ENCODE measurements around the gene KCNG2. TPM values are rescaled to one million over a fixed set of nuclear protein-coding genes. Genes with fewer than 3 reads are reported as not detected.

KCNG2 gene
- total and polyA plus RNA-seq, 4 donors = 1.3 to 2.2 (median 1.4) TPM

- H3K4me3 ChIP-seq (ENCODE audit: low read depth, low read length) = no peak overlapping the region
- DNase-seq (ENCODE audit: low read depth in 4 of 6, low spot score in 6 of 6) = peak in 3 of 6 donors; percentile 29 to 93 (median 81)
- H3K27me3 ChIP-seq (ENCODE audit: control insufficient read depth, insufficient read depth, low read length) = no peaks in the 10 kb centered on the region
- 22% methylated on average over 24 of the region's 25 CpGs for WGBS (ENCODE audit: insufficient coverage)
- H3K36me3 ChIP-seq (ENCODE audit: control insufficient read depth, insufficient read depth, low read length) = peaks cover 52% of the 10 kb centered on the region
- peaks cover 29% of the 10 kb centered on the region for H3K4me1 ChIP-seq (ENCODE audit: control insufficient read depth, insufficient read depth, low read length)
- H3K27ac ChIP-seq (ENCODE audit: low read depth, low read length) = peak overlapping the region; percentile 40
- peaks cover 2% of the 10 kb centered on the region for H3K9me3 ChIP-seq (ENCODE audit: control insufficient read depth, insufficient read depth, low read length)
Measured at GRCh38 chr18:79924814-79925731, 127.3 kb downstream of the KCNG2 start.

- H3K27me3 ChIP-seq (ENCODE audit: control insufficient read depth, insufficient read depth, low read length) = no peaks in the 10 kb centered on the region
- H3K4me3 ChIP-seq (ENCODE audit: low read depth, low read length) = no peak overlapping the region
- WGBS (ENCODE audit: insufficient coverage) = 85% methylated on average over 10 of the region's 11 CpGs
- DNase-seq (ENCODE audit: low read depth in 4 of 6, low spot score in 6 of 6) = no peak
- H3K9me3 ChIP-seq (ENCODE audit: control insufficient read depth, insufficient read depth, low read length) = peaks cover 4% of the 10 kb centered on the region
- no peak overlapping the region for H3K27ac ChIP-seq (ENCODE audit: low read depth, low read length)
- peaks cover 52% of the 10 kb centered on the region for H3K36me3 ChIP-seq (ENCODE audit: control insufficient read depth, insufficient read depth, low read length)
- H3K4me1 ChIP-seq (ENCODE audit: control insufficient read depth, insufficient read depth, low read length) = peaks cover 29% of the 10 kb centered on the region
Measured at GRCh38 chr18:79926306-79926705, 128.6 kb downstream of the KCNG2 start.

- peak in 1 of 6 donors; percentile 47 for DNase-seq (ENCODE audit: low read depth in 4 of 6, low spot score in 6 of 6)
- Histone ChIP-seq H3K27ac (ENCODE audit: low read depth, low read length) (no peak overlapping the region), H3K4me3 (ENCODE audit: low read depth, low read length) (no peak overlapping the region), H3K36me3 (ENCODE audit: control insufficient read depth, insufficient read depth, low read length) (peaks cover 49% of the 10 kb centered on the region), H3K9me3 (ENCODE audit: control insufficient read depth, insufficient read depth, low read length) (peaks cover 6% of the 10 kb centered on the region), H3K4me1 (ENCODE audit: control insufficient read depth, insufficient read depth, low read length) (peaks cover 29% of the 10 kb centered on the region), H3K27me3 (ENCODE audit: control insufficient read depth, insufficient read depth, low read length) (no peaks in the 10 kb centered on the region)
- WGBS (ENCODE audit: insufficient coverage) = 77% methylated on average over 20 of the region's 21 CpGs
Measured at GRCh38 chr18:79926715-79927606, 129.2 kb downstream of the KCNG2 start.

- Histone ChIP-seq H3K36me3 (ENCODE audit: control insufficient read depth, insufficient read depth, low read length) (peaks cover 39% of the 10 kb centered on the region), H3K4me3 (ENCODE audit: low read depth, low read length) (no peak overlapping the region), H3K4me1 (ENCODE audit: control insufficient read depth, insufficient read depth, low read length) (peaks cover 29% of the 10 kb centered on the region), H3K27me3 (ENCODE audit: control insufficient read depth, insufficient read depth, low read length) (no peaks in the 10 kb centered on the region), H3K9me3 (ENCODE audit: control insufficient read depth, insufficient read depth, low read length) (peaks cover 6% of the 10 kb centered on the region), H3K27ac (ENCODE audit: low read depth, low read length) (no peak overlapping the region)
- no peak for DNase-seq (ENCODE audit: low read depth in 4 of 6, low spot score in 6 of 6)
- WGBS (ENCODE audit: insufficient coverage) = 78% methylated on average over 21 of the region's 25 CpGs
Measured at GRCh38 chr18:79927607-79928562, 130.1 kb downstream of the KCNG2 start.

- no peak overlapping the region for H3K27ac ChIP-seq (ENCODE audit: low read depth, low read length)
Measured at GRCh38 chr18:79928563-79928960, 130.8 kb downstream of the KCNG2 start.

GRCh38 chr18:79930020-79930642, 132.4 kb downstream of the KCNG2 start:
- DNase-seq (ENCODE audit: low read depth in 4 of 6, low spot score in 6 of 6) = no peak
- Histone ChIP-seq H3K4me3 (ENCODE audit: low read depth, low read length) (no peak overlapping the region), H3K27ac (ENCODE audit: low read depth, low read length) (no peak overlapping the region), H3K27me3 (ENCODE audit: control insufficient read depth, insufficient read depth, low read length) (no peaks in the 10 kb centered on the region), H3K9me3 (ENCODE audit: control insufficient read depth, insufficient read depth, low read length) (peaks cover 6% of the 10 kb centered on the region), H3K4me1 (ENCODE audit: control insufficient read depth, insufficient read depth, low read length) (peaks cover 23% of the 10 kb centered on the region), H3K36me3 (ENCODE audit: control insufficient read depth, insufficient read depth, low read length) (peaks cover 30% of the 10 kb centered on the region)
- no CpG with 5 or more reads among the region's 2 CpGs for WGBS (ENCODE audit: insufficient coverage)

More at GRCh38 chr18:79928563-79928960, 130.8 kb downstream of the KCNG2 start:
- Histone ChIP-seq H3K27me3 (ENCODE audit: control insufficient read depth, insufficient read depth, low read length) (no peaks in the 10 kb centered on the region), H3K9me3 (ENCODE audit: control insufficient read depth, insufficient read depth, low read length) (peaks cover 6% of the 10 kb centered on the region), H3K36me3 (ENCODE audit: control insufficient read depth, insufficient read depth, low read length) (peaks cover 35% of the 10 kb centered on the region), H3K4me1 (ENCODE audit: control insufficient read depth, insufficient read depth, low read length) (peaks cover 29% of the 10 kb centered on the region), H3K4me3 (ENCODE audit: low read depth, low read length) (no peak overlapping the region)
- WGBS (ENCODE audit: insufficient coverage) = 95% methylated on average over 9 of the region's 9 CpGs
- no peak for DNase-seq (ENCODE audit: low read depth in 4 of 6, low spot score in 6 of 6)

GRCh38 chr18:79931475-79931874, 133.7 kb downstream of the KCNG2 start:
- no CpG with 5 or more reads among the region's 2 CpGs for WGBS (ENCODE audit: insufficient coverage)
- Histone ChIP-seq H3K4me3 (ENCODE audit: low read depth, low read length) (no peak overlapping the region), H3K27me3 (ENCODE audit: control insufficient read depth, insufficient read depth, low read length) (no peaks in the 10 kb centered on the region), H3K9me3 (ENCODE audit: control insufficient read depth, insufficient read depth, low read length) (peaks cover 6% of the 10 kb centered on the region), H3K4me1 (ENCODE audit: control insufficient read depth, insufficient read depth, low read length) (peaks cover 16% of the 10 kb centered on the region), H3K27ac (ENCODE audit: low read depth, low read length) (no peak overlapping the region), H3K36me3 (ENCODE audit: control insufficient read depth, insufficient read depth, low read length) (peaks cover 36% of the 10 kb centered on the region)
- no peak for DNase-seq (ENCODE audit: low read depth in 4 of 6, low spot score in 6 of 6)

GRCh38 chr18:79932907-79933306, 135.2 kb downstream of the KCNG2 start:
- H3K36me3 ChIP-seq (ENCODE audit: control insufficient read depth, insufficient read depth, low read length) = peaks cover 37% of the 10 kb centered on the region
- H3K27me3 ChIP-seq (ENCODE audit: control insufficient read depth, insufficient read depth, low read length) = no peaks in the 10 kb centered on the region
- no peak overlapping the region for H3K27ac ChIP-seq (ENCODE audit: low read depth, low read length)
- DNase-seq (ENCODE audit: low read depth in 4 of 6, low spot score in 6 of 6) = peak in 1 of 6 donors; percentile 9
- 100% methylated on average over 1 of the region's 3 CpGs for WGBS (ENCODE audit: insufficient coverage)
- no peak overlapping the region for H3K4me3 ChIP-seq (ENCODE audit: low read depth, low read length)
- H3K4me1 ChIP-seq (ENCODE audit: control insufficient read depth, insufficient read depth, low read length) = peaks cover 5% of the 10 kb centered on the region
- H3K9me3 ChIP-seq (ENCODE audit: control insufficient read depth, insufficient read depth, low read length) = peaks cover 6% of the 10 kb centered on the region

Data from spinal cord (tissue), 10 donors.